WTC11 (cell line): ENCODE measurements around the gene AGBL1. TPM values are rescaled to one million over a fixed set of nuclear protein-coding genes. Genes with fewer than 3 reads are reported as not detected.

Experiments used
- ATAC-seq: fragments of 200-7000 bp; cut with Tn5 transposase; 2 replicates; pipeline ENCODE4 v1.10.0; 2021; ENCODE audit warnings: mild to moderate bottlenecking, moderate library complexity
- CTCF ChIA-PET: fragments of 300-600 bp; sonication (Branson Sonifier 250); formaldehyde crosslinking; loops from one replicate; lab custom pipeline; 2021; ENCODE audit warnings: antibody characterized with exemption; lab: Charles Lee
- POLR2A ChIA-PET: fragments of 350-600 bp; sonication (Branson Sonifier 250); formaldehyde crosslinking; loops from one replicate; lab custom pipeline; 2021; ENCODE audit warnings: antibody characterized with exemption; lab: Charles Lee
- DNase-seq: peaks from one replicate; pipeline ENCODE4 v3.0.0; 2021; ENCODE audit warnings: low spot score
- H3K27ac Mint-ChIP-seq: 2 replicates; pipeline ENCODE4 v1.8.0; 2021; ENCODE audit warnings: mixed read lengths
- H3K27me3 Mint-ChIP-seq: 2 replicates; pipeline ENCODE4 v1.8.0; 2021; ENCODE audit warnings: low read depth, mild to moderate bottlenecking, moderate library complexity, mixed read lengths
- H3K36me3 Mint-ChIP-seq: 2 replicates; pipeline ENCODE4 v1.8.0; 2021; ENCODE audit warnings: mixed read lengths
- H3K4me1 Mint-ChIP-seq: 2 replicates; pipeline ENCODE4 v1.8.0; 2022; ENCODE audit warnings: mixed read lengths
- H3K4me3 Mint-ChIP-seq: 2 replicates; pipeline ENCODE4 v1.8.0; 2021; ENCODE audit warnings: mild to moderate bottlenecking, moderate library complexity, mixed read lengths
- H3K9me3 Mint-ChIP-seq: 2 replicates; pipeline ENCODE4 v1.8.0; 2021; ENCODE audit warnings: mixed read lengths
- CBFB ChIP-seq: sonication (generic); formaldehyde crosslinking; IDR thresholded peaks from 2 replicates; pipeline ENCODE4 v1.8.1; 2022; ENCODE audit warnings: mild to moderate bottlenecking, low read depth, missing genetic modification reagents
- ESRRA ChIP-seq: sonication (generic); formaldehyde crosslinking; IDR thresholded peaks from 2 replicates; pipeline ENCODE4 v1.8.1; 2022; ENCODE audit warnings: mild to moderate bottlenecking, missing genetic modification reagents, borderline replicate concordance
- ETV6 ChIP-seq: sonication (generic); formaldehyde crosslinking; IDR thresholded peaks from 2 replicates; pipeline ENCODE4 v1.8.1; 2022; ENCODE audit warnings: mild to moderate bottlenecking, missing genetic modification reagents
- FOXJ3 ChIP-seq: sonication (generic); formaldehyde crosslinking; IDR thresholded peaks from 2 replicates; pipeline ENCODE4 v1.9.0; 2021; ENCODE audit warnings: missing genetic modification reagents, mild to moderate bottlenecking, borderline replicate concordance
- RELA ChIP-seq: sonication (generic); formaldehyde crosslinking; IDR thresholded peaks from 2 replicates; pipeline ENCODE4 v1.8.1; 2022; ENCODE audit warnings: missing genetic modification reagents, mild to moderate bottlenecking, borderline replicate concordance
- SMAD3 ChIP-seq: sonication (generic); formaldehyde crosslinking; IDR thresholded peaks from 2 replicates; pipeline ENCODE4 v1.8.0; 2022; ENCODE audit warnings: missing genetic modification reagents, mild to moderate bottlenecking, borderline replicate concordance
- total RNA-seq: library from RNA; stranded (reverse); gene quantifications from 3 replicates; pipeline ENCODE4 v1.2.3, GENCODE V29; 2021
- TF ChIP-seq, protein P1 (sequence below): sonication (generic); formaldehyde crosslinking; IDR thresholded peaks from 2 replicates; pipeline ENCODE4 v1.8.0; 2022; ENCODE audit warnings: mild to moderate bottlenecking, missing genetic modification reagents
- TF ChIP-seq, protein P2 (sequence below): sonication (generic); formaldehyde crosslinking; IDR thresholded peaks from 2 replicates; pipeline ENCODE4 v1.8.0; 2023; ENCODE audit warnings: missing genetic modification reagents, mild to moderate bottlenecking, borderline replicate concordance
- TF ChIP-seq, protein P3 (sequence below): sonication (generic); formaldehyde crosslinking; IDR thresholded peaks from 2 replicates; pipeline ENCODE4 v1.8.0; 2022; ENCODE audit warnings: mild to moderate bottlenecking, missing genetic modification reagents
- TF ChIP-seq, protein P4 (sequence below): sonication (generic); formaldehyde crosslinking; IDR thresholded peaks from 2 replicates; pipeline ENCODE4 v1.8.1; 2023; ENCODE audit warnings: mild to moderate bottlenecking, missing genetic modification reagents, moderate library complexity
- TF ChIP-seq, protein P5 (sequence below): sonication (generic); formaldehyde crosslinking; conservative IDR thresholded peaks from 2 replicates; pipeline ENCODE4 v1.8.1; 2022; ENCODE audit warnings: mild to moderate bottlenecking, missing genetic modification reagents
- TF ChIP-seq, protein P6 (sequence below): sonication (generic); formaldehyde crosslinking; IDR thresholded peaks from 2 replicates; pipeline ENCODE4 v1.8.1; 2023; ENCODE audit warnings: mild to moderate bottlenecking, missing genetic modification reagents, moderate library complexity
- TF ChIP-seq, protein P7 (sequence below): sonication (generic); formaldehyde crosslinking; IDR thresholded peaks from 2 replicates; pipeline ENCODE4 v1.8.0; 2022; ENCODE audit warnings: mild to moderate bottlenecking, missing genetic modification reagents
- TF ChIP-seq, protein P8 (sequence below): fragments of 250-450 bp; sonication (Bioruptor Pico); IDR thresholded peaks from 2 replicates; pipeline ENCODE4 v1.9.0; 2021; ENCODE audit warnings: mild to moderate bottlenecking, borderline replicate concordance
- TF ChIP-seq, protein P9 (sequence below): fragments of 250-450 bp; sonication (Bioruptor Pico); IDR thresholded peaks from 2 replicates; pipeline ENCODE4 v1.9.0; 2021; ENCODE audit warnings: moderate library complexity, mild to moderate bottlenecking, inconsistent platforms, borderline replicate concordance

AGBL1 gene
- total RNA-seq, 1 experiment from 2014 or later, result not detected

DNA sequence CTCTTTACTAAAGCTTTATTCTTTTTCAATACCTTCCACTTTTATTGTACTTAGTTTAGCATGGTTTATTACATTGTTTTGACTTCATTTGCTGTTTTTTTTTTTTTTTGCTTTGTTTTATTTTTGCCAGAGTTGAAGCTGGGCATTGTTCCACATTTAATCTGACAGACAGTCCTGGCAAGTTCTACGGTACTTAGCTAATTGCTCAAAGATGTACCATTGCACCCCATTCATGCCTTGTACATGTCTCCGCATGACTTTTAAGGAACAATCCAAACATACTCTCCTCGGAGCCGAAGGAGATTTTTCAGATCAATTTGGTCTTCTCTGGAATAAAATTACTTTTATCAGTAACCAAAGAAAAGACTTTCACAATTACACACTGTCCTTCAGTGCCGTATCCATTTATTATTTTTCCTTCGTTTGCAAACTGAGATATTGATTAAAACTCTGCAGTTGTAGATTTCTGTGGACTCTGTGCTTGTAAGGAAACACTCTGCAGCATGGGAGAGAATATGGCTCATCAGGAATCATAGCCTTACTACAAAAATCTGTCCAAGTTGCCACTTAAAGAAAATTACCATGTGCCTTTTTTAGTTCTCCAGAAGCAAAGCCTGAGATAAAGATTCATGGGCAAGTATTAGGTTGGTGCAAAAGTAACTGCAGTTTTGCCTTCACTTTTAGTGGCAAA lies 952.0 kb downstream of the AGBL1 start:
- DNase-seq, result no peak
- H3K9me3 Mint-ChIP-seq, result peaks cover 9% of the 10 kb centered on the region
- ChIA-PET POLR2A (no interaction called here), CTCF (no interaction called here)
- peaks cover under 1% of the 10 kb centered on the region; the same call in 1 of the 2 replicates for H3K36me3 Mint-ChIP-seq
- H3K4me3 Mint-ChIP-seq, result no peak overlapping the region
- no peak for ATAC-seq
- no peak overlapping the region for H3K27ac Mint-ChIP-seq
- TF ChIP-seq, protein P1, sequence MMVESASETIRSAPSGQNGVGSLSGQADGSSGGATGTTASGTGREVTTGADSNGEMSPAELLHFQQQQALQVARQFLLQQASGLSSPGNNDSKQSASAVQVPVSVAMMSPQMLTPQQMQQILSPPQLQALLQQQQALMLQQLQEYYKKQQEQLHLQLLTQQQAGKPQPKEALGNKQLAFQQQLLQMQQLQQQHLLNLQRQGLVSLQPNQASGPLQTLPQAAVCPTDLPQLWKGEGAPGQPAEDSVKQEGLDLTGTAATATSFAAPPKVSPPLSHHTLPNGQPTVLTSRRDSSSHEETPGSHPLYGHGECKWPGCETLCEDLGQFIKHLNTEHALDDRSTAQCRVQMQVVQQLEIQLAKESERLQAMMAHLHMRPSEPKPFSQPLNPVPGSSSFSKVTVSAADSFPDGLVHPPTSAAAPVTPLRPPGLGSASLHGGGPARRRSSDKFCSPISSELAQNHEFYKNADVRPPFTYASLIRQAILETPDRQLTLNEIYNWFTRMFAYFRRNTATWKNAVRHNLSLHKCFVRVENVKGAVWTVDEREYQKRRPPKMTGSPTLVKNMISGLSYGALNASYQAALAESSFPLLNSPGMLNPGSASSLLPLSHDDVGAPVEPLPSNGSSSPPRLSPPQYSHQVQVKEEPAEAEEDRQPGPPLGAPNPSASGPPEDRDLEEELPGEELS (CRISPR knock-in tag), result no peak
- TF ChIP-seq, protein P2, sequence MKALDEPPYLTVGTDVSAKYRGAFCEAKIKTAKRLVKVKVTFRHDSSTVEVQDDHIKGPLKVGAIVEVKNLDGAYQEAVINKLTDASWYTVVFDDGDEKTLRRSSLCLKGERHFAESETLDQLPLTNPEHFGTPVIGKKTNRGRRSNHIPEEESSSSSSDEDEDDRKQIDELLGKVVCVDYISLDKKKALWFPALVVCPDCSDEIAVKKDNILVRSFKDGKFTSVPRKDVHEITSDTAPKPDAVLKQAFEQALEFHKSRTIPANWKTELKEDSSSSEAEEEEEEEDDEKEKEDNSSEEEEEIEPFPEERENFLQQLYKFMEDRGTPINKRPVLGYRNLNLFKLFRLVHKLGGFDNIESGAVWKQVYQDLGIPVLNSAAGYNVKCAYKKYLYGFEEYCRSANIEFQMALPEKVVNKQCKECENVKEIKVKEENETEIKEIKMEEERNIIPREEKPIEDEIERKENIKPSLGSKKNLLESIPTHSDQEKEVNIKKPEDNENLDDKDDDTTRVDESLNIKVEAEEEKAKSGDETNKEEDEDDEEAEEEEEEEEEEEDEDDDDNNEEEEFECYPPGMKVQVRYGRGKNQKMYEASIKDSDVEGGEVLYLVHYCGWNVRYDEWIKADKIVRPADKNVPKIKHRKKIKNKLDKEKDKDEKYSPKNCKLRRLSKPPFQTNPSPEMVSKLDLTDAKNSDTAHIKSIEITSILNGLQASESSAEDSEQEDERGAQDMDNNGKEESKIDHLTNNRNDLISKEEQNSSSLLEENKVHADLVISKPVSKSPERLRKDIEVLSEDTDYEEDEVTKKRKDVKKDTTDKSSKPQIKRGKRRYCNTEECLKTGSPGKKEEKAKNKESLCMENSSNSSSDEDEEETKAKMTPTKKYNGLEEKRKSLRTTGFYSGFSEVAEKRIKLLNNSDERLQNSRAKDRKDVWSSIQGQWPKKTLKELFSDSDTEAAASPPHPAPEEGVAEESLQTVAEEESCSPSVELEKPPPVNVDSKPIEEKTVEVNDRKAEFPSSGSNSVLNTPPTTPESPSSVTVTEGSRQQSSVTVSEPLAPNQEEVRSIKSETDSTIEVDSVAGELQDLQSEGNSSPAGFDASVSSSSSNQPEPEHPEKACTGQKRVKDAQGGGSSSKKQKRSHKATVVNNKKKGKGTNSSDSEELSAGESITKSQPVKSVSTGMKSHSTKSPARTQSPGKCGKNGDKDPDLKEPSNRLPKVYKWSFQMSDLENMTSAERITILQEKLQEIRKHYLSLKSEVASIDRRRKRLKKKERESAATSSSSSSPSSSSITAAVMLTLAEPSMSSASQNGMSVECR (CRISPR knock-in tag), result no peak
- TF ChIP-seq RELA (CRISPR knock-in tag), result no peak
- no peak for TF ChIP-seq FOXJ3 (CRISPR knock-in tag)
- TF ChIP-seq, protein P3, sequence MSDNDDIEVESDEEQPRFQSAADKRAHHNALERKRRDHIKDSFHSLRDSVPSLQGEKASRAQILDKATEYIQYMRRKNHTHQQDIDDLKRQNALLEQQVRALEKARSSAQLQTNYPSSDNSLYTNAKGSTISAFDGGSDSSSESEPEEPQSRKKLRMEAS, result no peak
- TF ChIP-seq ESRRA (CRISPR knock-in tag), result no peak
- TF ChIP-seq, protein P4, sequence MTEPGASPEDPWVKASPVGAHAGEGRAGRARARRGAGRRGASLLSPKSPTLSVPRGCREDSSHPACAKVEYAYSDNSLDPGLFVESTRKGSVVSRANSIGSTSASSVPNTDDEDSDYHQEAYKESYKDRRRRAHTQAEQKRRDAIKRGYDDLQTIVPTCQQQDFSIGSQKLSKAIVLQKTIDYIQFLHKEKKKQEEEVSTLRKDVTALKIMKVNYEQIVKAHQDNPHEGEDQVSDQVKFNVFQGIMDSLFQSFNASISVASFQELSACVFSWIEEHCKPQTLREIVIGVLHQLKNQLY (CRISPR knock-in tag), result no peak
- TF ChIP-seq, protein P5, sequence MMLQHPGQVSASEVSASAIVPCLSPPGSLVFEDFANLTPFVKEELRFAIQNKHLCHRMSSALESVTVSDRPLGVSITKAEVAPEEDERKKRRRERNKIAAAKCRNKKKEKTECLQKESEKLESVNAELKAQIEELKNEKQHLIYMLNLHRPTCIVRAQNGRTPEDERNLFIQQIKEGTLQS, result no peak
- no peak for TF ChIP-seq ETV6 (CRISPR knock-in tag)
- TF ChIP-seq, protein P6, sequence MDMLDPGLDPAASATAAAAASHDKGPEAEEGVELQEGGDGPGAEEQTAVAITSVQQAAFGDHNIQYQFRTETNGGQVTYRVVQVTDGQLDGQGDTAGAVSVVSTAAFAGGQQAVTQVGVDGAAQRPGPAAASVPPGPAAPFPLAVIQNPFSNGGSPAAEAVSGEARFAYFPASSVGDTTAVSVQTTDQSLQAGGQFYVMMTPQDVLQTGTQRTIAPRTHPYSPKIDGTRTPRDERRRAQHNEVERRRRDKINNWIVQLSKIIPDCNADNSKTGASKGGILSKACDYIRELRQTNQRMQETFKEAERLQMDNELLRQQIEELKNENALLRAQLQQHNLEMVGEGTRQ (CRISPR knock-in tag), result no peak
- TF ChIP-seq, protein P7, sequence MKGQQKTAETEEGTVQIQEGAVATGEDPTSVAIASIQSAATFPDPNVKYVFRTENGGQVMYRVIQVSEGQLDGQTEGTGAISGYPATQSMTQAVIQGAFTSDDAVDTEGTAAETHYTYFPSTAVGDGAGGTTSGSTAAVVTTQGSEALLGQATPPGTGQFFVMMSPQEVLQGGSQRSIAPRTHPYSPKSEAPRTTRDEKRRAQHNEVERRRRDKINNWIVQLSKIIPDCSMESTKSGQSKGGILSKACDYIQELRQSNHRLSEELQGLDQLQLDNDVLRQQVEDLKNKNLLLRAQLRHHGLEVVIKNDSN (CRISPR knock-in tag), result no peak
- TF ChIP-seq, protein P8, sequence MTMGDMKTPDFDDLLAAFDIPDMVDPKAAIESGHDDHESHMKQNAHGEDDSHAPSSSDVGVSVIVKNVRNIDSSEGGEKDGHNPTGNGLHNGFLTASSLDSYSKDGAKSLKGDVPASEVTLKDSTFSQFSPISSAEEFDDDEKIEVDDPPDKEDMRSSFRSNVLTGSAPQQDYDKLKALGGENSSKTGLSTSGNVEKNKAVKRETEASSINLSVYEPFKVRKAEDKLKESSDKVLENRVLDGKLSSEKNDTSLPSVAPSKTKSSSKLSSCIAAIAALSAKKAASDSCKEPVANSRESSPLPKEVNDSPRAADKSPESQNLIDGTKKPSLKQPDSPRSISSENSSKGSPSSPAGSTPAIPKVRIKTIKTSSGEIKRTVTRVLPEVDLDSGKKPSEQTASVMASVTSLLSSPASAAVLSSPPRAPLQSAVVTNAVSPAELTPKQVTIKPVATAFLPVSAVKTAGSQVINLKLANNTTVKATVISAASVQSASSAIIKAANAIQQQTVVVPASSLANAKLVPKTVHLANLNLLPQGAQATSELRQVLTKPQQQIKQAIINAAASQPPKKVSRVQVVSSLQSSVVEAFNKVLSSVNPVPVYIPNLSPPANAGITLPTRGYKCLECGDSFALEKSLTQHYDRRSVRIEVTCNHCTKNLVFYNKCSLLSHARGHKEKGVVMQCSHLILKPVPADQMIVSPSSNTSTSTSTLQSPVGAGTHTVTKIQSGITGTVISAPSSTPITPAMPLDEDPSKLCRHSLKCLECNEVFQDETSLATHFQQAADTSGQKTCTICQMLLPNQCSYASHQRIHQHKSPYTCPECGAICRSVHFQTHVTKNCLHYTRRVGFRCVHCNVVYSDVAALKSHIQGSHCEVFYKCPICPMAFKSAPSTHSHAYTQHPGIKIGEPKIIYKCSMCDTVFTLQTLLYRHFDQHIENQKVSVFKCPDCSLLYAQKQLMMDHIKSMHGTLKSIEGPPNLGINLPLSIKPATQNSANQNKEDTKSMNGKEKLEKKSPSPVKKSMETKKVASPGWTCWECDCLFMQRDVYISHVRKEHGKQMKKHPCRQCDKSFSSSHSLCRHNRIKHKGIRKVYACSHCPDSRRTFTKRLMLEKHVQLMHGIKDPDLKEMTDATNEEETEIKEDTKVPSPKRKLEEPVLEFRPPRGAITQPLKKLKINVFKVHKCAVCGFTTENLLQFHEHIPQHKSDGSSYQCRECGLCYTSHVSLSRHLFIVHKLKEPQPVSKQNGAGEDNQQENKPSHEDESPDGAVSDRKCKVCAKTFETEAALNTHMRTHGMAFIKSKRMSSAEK, result no peak
- no peak for TF ChIP-seq CBFB (CRISPR knock-in tag)
- TF ChIP-seq, protein P9, sequence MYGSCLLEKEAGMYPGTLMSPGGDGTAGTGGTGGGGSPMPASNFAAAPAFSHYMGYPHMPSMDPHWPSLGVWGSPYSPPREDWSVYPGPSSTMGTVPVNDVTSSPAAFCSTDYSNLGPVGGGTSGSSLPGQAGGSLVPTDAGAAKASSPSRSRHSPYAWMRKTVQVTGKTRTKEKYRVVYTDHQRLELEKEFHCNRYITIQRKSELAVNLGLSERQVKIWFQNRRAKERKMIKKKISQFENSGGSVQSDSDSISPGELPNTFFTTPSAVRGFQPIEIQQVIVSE (CRISPR knock-in tag), result no peak
- no peak for TF ChIP-seq SMAD3 (CRISPR knock-in tag)
- TF ChIP-seq, all 79 proteins: peak for 0
- no peaks in the 10 kb centered on the region for H3K27me3 Mint-ChIP-seq
- H3K4me1 Mint-ChIP-seq, result no peaks in the 10 kb centered on the region
